ENCODE data around the gene WDR62.

WDR62 gene

DNA sequence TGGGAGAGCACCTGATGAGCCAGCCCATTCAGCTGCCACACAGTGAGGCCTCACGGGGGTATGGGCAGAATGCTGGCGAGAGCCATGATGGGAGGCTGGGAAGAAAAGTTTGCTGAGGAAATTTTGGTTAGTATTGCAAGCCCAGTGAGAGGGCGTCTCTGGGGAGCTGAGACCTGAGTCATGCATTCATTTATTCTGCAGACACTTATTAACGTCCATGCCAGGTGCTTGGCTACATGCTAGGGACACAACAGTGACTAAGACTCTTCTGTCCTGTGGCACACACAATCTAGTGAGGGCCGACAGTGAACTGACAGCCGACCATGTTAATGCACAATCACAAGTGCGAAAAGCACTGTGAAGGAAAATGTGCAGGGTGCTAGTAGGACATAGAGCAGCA is 27.2 kb downstream of the WDR62 start:
- DNase-seq (ENCODE audit: low spot score), result no peak

DNA sequence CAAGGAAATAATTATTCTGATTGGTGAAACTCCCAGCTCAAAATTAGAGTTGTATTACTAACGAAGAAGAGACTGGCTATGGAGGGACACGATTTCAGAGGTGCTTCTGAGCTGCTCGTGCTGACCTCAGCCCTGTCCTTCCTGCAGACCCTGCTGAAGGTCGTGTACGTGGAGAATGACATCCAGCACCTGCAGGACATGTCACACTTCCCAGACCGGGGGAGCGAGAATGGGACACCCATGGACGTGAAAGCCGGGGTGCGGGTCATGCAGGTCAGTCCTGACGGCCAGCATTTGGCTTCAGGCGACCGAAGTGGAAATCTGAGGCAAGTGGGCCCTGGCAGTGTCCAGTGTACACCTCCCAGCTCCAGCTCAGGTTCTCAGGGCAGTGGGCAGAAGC is 28.2 kb downstream of the WDR62 start:
- DNase-seq (ENCODE audit: low spot score), result no peak

DNA sequence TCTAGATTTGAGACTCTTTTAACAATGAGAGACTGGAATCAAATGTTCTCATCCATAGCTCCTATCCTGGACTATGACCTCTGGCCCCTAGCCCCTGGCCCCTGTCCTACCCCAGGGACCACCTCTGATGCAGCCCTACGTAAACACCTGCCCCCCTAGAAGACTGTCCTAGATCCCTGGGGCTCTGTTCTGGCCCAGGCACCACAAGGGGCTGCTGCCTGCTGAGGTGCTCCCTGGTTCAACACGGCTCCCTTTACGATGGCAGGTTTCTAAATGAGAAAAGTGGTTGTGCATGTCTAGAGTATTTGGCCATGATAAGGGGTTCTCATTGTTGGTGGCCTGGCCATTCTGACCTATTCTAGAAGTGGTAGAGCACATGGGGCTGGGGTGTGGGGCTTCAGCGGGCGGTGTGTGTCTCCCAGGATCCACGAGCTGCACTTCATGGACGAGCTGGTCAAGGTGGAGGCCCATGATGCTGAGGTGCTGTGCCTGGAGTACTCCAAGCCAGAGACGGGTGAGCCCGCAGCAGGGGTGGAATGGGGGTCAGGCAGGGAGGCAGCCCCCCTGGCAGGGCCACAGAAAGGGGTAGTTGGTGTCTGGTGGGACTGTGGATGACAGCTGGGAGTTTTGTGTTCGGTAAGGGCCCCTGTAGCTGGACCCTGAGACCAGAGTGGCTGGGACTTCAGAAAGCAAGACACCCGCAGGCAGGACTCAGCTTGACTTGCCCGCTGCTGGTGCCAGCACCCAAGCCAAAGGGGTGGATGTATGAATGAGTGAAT is 29.7 kb downstream of the WDR62 start:
- no peak for DNase-seq (ENCODE audit: low spot score)

GRCh38 chr19:36086326-36086725 is 31.6 kb downstream of the WDR62 start:
- no peak for DNase-seq (ENCODE audit: low spot score)

DNA sequence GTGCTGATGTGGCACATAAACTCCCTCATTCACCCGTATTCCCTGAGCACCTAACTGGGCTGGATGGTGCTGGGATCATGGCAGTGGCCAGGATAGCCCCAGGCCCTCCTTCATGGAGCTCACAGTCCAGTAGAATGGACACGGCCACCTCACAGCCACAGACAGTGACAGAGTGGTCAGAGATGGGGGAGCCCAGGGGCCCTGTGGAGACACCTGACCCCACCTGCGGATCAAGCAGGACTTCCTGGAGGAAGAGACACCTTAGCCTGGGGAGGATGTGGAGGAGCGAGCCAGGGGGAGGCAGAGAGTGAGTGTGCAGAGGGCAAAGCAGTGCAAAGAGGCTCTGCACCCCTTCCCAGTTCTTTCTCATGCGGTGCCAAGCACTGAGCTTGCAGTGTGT is 35.1 kb downstream of the WDR62 start:
- no peak for DNase-seq (ENCODE audit: low spot score)

GRCh38 chr19:36090910-36091695 is 36.4 kb downstream of the WDR62 start:
- no peak for DNase-seq (ENCODE audit: low spot score)

GRCh38 chr19:36092566-36092965 is 37.9 kb downstream of the WDR62 start:
- DNase-seq (ENCODE audit: low spot score), result no peak

DNA sequence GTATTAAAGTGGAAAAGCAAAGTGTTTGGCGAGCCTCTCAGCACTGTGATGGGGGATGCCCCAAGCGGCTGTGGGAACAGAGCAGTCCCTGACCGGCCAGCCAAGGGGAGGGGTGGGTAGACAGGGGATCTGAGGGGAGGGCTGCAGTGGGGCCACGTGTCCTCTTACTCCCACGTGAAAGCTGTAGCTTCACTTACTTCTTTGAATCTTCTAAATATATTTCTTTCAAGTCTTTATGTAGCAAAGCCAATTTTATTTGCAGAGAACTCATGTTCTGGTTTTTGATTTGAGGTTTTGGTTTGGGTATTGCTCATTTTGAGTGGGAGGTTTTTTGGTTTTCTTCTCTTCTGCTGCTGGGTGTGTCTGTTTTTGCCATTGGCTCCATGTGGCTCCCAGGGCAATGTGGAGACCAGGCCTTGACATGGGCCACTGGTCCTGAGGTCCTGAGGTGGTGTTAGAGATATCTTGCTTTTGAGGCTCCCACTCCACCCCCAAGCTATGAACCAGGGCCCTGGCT is 38.5 kb downstream of the WDR62 start:
- DNase-seq (ENCODE audit: low spot score), result no peak

GRCh38 chr19:36093687-36094086 is 39.0 kb downstream of the WDR62 start:
- DNase-seq (ENCODE audit: low spot score), result no peak

- no peak for DNase-seq (ENCODE audit: low spot score)
Measured at GRCh38 chr19:36097036-36097435, 42.3 kb downstream of the WDR62 start.

DNA sequence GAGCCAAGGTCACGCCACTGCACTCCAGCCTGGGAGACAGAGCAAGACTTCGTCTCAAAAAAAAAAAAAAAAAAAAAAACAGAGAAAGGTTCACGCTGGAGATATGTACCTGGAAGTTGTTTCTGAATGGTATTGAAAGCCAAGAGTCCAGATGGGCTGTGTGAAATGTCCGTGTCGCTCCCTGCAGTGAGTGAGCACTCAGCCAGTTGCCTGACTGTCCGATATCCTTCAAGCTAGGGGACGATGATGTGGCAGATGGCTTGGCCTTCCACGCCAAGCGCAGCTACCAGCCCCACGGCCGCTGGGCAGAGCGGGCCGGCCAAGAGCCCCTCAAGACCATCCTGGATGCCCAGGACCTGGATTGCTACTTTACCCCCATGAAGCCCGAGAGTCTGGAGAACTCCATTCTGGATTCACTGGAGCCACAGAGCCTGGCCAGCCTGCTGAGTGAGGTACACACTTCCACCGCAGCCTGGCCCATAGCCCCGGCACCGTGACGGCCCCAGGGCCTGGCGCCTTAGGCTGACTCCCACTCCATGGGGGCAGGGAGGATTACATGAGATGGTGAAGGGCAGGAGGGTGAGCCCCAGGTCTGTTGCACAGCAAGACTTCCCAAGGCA is 44.6 kb downstream of the WDR62 start:
- no peak for DNase-seq (ENCODE audit: low spot score)

- peak; percentile 64 for DNase-seq (ENCODE audit: low spot score)
Measured at GRCh38 chr19:36100476-36100875, 45.8 kb downstream of the WDR62 start.

GRCh38 chr19:36101550-36102327 is 47.0 kb downstream of the WDR62 start:
- peak; percentile 30 for DNase-seq (ENCODE audit: low spot score)

GRCh38 chr19:36103040-36103626 is 48.4 kb downstream of the WDR62 start:
- no peak for DNase-seq (ENCODE audit: low spot score)

- peak; percentile 69 for DNase-seq (ENCODE audit: low spot score)
Measured at GRCh38 chr19:36103842-36104552, 49.3 kb downstream of the WDR62 start.

DNA sequence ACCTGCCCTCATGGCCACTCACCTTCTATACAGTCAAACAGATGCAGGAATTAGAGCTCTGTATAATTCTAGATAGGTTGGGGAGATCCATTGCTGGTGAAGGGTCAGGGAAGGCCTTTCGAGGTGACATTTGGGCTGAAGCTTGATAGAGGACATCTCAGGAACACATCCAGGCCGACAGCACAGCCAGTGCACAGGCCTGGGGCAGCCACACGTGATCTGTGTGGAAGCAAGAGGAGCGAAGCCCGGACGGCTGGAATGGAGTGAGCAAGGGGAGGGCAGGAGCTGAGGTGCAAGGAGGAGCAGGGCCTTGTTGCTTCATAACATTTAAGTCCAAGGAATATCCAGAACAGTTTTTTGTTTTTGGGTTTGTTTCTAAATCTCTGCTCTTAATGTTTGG is 51.7 kb downstream of the WDR62 start:
- DNase-seq (ENCODE audit: low spot score), result no peak

DNA sequence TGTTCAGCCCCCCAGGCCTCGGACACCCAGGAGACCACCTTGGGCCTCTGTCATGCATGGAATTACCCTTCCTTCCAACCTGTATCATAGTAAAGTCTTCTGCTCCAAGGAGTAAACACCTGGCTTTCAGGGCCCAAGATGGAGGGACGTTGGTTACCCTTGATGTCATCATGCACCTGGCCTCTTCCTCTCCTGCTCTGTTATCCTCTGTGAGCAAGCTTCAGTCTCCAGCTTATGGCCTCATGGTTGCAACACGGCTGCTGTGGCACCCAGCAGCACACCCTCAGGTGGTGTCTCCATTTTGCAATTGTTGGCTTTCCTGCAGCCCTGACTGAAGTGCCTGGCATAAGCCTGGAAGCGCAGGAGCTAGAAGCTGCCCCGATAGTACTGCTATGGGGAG is 52.3 kb downstream of the WDR62 start:
- no peak for DNase-seq (ENCODE audit: low spot score)

- DNase-seq (ENCODE audit: low spot score), result no peak
Measured at GRCh38 chr19:36108684-36109083, 54.0 kb downstream of the WDR62 start.

DNA sequence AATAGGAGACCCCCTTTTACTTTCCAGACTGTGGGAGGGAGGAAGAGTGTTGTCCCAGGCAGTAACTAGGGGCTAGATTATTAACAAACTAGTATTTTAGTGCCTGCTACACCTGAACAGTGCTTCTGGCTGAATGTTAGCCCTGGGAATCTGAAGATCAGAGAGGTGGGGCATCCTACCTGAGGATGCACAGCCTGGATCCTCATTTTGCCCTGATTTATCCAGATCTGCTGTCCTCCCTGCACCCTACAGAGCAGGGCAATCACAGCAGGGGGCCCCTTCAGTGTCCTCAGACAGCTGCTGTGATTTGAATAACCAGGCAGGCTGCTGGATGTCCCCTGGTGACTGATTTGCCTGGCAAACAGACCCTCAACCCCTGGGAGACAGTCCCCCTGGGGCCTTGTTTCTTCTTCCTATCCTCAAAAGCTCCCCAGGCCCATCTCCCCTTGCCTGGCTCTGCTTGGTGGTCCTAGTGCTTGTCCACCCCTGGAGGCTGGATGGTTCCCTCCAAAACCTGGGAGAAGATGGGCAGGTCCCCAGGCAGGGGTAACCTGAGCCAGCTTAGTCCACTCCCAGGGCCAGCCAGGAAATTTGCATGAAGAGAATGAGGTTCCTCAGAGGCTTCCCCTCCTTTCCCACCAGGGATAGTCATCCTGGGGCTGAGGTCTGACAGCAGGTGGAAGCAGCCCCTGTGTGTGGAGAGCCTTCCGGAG is 55.9 kb downstream of the WDR62 start, which contains the start of gene OVOL3:
TSS of gene OVOL3 (plus strand) at position 657 of the 713 bp plus-strand sequence. CDS start 60 bp downstream, outside the sequence.
- DNase-seq (ENCODE audit: low spot score), result no peak

DNA sequence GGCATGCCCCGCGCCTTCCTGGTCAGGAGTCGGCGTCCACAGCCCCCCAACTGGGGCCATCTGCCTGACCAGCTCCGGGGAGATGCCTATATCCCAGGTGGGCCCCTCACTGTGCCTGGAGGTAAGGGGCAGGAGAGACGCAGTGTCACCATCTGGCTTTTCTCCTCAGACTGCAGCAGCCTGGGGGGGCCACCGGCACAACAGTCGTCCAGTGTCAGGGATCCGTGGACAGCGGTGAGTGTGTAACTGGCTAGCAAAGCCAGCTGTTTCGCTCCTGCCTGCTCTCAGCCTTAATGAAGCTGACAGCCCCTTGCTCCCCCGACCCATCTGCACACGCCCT is 56.5 kb downstream of the WDR62 start:
- DNase-seq (ENCODE audit: low spot score), result no peak
